Nephron (organoid): ENCODE results near the gene RASA3.

Source experiments
- H3K27ac Mint-ChIP-seq, 3 experiments: 2 replicates each; pipeline ENCODE4 v1.8.0; 2020; ENCODE audit warnings: mixed read lengths in 3 of 3, mild to moderate bottlenecking in 2 of 3, moderate library complexity in 1 of 3
- H3K27me3 Mint-ChIP-seq: 2 replicates; pipeline ENCODE4 v1.8.0; 2021; ENCODE audit warnings: low read depth, mild to moderate bottlenecking, moderate library complexity, mixed read lengths
- H3K36me3 Mint-ChIP-seq: 2 replicates; pipeline ENCODE4 v1.8.0; 2020; ENCODE audit warnings: low read depth, mixed read lengths
- H3K4me1 Mint-ChIP-seq: 2 replicates; pipeline ENCODE4 v1.8.0; 2020; ENCODE audit warnings: mixed read lengths
- H3K4me3 Mint-ChIP-seq, 3 experiments: 2 replicates each; pipeline ENCODE4 v1.8.0; 2020; ENCODE audit warnings: mild to moderate bottlenecking in 3 of 3, mixed read lengths in 3 of 3, moderate library complexity in 2 of 3
- H3K9me3 Mint-ChIP-seq: 2 replicates; pipeline ENCODE4 v1.8.0; 2020; ENCODE audit warnings: mixed read lengths
- CTCF ChIP-seq, 3 experiments: fragments of 200-600 bp; sonication (generic); IDR thresholded peaks; one replicate each; pipeline ENCODE4 v1.5.0; 2021; ENCODE audit warnings: antibody characterized with exemption in 3 of 3; ENCODE audit not compliant: unreplicated experiment in 3 of 3

RASA3 gene

DNA sequence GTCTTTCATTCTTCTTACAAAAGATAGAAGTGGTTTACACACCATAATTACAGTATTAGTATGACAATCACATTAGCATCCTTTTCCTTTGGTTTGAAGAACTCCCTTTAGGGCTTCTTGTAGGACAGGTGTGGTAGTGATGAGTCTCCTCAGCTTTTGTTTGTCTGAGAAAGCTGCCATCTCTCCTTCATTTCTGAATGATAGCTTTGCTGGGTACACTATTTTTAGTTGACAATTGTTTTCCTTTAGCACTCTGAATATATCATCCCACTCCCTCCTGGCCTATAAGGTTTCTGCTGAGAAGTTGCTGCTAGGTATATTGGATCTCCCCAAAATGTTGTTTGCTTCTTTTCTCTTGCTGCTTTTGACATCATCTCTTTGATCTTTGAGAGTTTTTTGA lies 39.3 kb downstream of the RASA3 start:
- Mint-ChIP-seq H3K36me3 (peaks cover 25% of the 10 kb centered on the region), H3K4me3 (no peak overlapping the region), H3K4me1 (peaks cover 18% of the 10 kb centered on the region), H3K27me3 (peaks cover 41% of the 10 kb centered on the region), H3K9me3 (peaks cover 30% of the 10 kb centered on the region), H3K27ac (no peak overlapping the region)
- no peak for TF ChIP-seq CTCF (IDR thresholded peaks at IDR 0.05; ENCODE audit: unreplicated experiment in 3 of 3)

- Mint-ChIP-seq H3K27me3 (peaks cover 47% of the 10 kb centered on the region), H3K27ac (no peak overlapping the region), H3K4me1 (peaks cover 11% of the 10 kb centered on the region), H3K36me3 (peaks cover 25% of the 10 kb centered on the region), H3K4me3 (no peak overlapping the region), H3K9me3 (peaks cover 30% of the 10 kb centered on the region)
- no peak for TF ChIP-seq CTCF (IDR thresholded peaks at IDR 0.05; ENCODE audit: unreplicated experiment in 3 of 3)
These were observed 40.0 kb downstream of the RASA3 start for GRCh38 chr13:114092468-114092867.

GRCh38 chr13:114090476-114090875 lies 41.9 kb downstream of the RASA3 start:
- TF ChIP-seq CTCF (IDR thresholded peaks at IDR 0.05; ENCODE audit: unreplicated experiment in 3 of 3): no peak
- Mint-ChIP-seq H3K4me3 (no peak overlapping the region), H3K27me3 (peaks cover 48% of the 10 kb centered on the region), H3K9me3 (peaks cover 30% of the 10 kb centered on the region), H3K27ac (no peak overlapping the region), H3K4me1 (no peaks in the 10 kb centered on the region), H3K36me3 (peaks cover 25% of the 10 kb centered on the region)

DNA sequence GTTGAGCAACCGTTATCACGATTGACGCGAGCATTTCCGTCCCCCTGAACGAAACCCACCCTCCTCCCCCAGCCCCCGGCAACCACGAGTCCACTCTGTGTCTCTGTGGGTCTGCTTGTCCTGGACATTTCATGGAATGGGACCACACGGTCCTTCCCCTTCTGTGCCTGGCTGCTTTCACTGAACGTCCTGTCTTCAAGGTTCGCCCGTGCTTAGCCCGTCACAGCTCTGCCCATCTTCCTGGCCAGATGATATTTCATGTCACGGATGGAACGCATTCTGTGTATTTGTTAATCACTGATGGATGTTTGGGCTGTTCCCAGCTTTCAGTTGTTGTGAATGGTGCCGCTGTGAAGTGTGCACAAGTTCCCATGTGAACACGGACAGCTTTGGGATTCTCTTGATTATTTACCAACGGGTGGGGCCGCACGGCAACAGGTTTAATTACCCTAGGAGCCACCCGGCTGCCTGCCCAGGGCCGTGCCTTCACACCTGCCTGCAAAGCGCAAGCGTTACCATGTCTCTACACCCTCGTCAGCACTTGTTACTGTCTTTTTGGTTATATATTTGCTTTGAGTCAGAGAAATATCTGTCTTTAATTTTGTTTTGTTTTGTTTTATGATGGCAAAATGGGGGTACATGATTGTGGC lies 42.5 kb downstream of the RASA3 start:
- Mint-ChIP-seq H3K27me3 (peaks cover 48% of the 10 kb centered on the region), H3K4me3 (no peak overlapping the region), H3K36me3 (peaks cover 25% of the 10 kb centered on the region), H3K4me1 (no peaks in the 10 kb centered on the region), H3K27ac (no peak overlapping the region), H3K9me3 (peaks cover 30% of the 10 kb centered on the region)
- TF ChIP-seq CTCF (IDR thresholded peaks at IDR 0.05; ENCODE audit: unreplicated experiment in 3 of 3): no peak

- Mint-ChIP-seq H3K27me3 (peaks cover 48% of the 10 kb centered on the region), H3K4me1 (no peaks in the 10 kb centered on the region), H3K9me3 (peaks cover 30% of the 10 kb centered on the region), H3K4me3 (no peak overlapping the region), H3K27ac (no peak overlapping the region), H3K36me3 (peaks cover 25% of the 10 kb centered on the region)
- no peak for TF ChIP-seq CTCF (IDR thresholded peaks at IDR 0.05; ENCODE audit: unreplicated experiment in 3 of 3)
These were observed 43.1 kb downstream of the RASA3 start for GRCh38 chr13:114089341-114089740.

GRCh38 chr13:114088863-114089262 lies 43.6 kb downstream of the RASA3 start:
- peaks cover 26% of the 10 kb centered on the region for H3K9me3 Mint-ChIP-seq
- TF ChIP-seq CTCF (IDR thresholded peaks at IDR 0.05; ENCODE audit: unreplicated experiment in 3 of 3): no peak
- peaks cover 48% of the 10 kb centered on the region for H3K27me3 Mint-ChIP-seq
- H3K4me1 Mint-ChIP-seq: no peaks in the 10 kb centered on the region
- H3K4me3 Mint-ChIP-seq: no peak overlapping the region
- peaks cover 24% of the 10 kb centered on the region for H3K36me3 Mint-ChIP-seq
- no peak overlapping the region for H3K27ac Mint-ChIP-seq
